ENCODE data around the gene E2F6.

The E2F6 gene, protein sequence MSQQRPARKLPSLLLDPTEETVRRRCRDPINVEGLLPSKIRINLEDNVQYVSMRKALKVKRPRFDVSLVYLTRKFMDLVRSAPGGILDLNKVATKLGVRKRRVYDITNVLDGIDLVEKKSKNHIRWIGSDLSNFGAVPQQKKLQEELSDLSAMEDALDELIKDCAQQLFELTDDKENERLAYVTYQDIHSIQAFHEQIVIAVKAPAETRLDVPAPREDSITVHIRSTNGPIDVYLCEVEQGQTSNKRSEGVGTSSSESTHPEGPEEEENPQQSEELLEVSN

DNA sequence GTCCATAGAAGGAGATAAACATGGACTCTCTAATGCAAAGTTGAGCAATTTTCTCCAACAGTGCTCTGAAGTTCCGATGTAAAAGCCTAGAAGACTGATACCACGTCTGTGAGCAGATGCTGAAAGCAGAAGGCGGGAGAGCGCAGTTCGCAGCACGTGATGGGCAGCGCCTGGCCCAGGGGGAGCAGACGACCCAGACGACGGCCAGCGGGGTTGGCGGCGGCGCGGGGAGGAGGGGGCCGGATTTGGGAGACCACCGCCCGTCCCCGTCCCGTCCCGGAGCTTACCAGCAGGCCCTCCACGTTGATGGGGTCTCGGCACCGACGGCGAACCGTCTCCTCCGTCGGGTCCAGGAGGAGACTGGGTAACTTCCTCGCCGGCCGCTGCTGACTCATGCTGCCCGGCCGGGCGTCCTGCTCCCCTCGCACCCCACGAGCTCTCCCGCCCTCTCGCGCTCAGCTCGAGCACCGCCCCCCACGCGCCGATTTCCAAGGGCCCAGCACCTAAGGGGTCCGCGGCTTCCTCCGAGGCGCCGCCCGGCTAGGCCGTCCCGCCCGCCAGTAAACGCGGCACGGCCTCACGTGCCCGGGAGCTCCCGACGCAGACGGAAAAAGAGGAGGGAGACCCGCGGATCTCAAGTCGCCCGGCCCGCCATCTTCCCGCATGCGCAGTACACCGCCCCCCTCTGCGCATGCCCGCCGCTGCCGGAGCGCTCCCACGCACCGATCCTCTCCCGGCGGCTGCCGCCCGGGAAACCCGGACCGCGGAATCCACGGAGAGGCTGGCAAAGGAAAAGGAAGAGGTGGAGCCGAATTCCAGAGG lies at the start of gene E2F6:
TSS of gene E2F6 (minus strand) at position 677 of the 822 bp plus-strand sequence. CDS start at position 395, 282 bp downstream.
- peak; percentile 82 for DNase-seq

DNA sequence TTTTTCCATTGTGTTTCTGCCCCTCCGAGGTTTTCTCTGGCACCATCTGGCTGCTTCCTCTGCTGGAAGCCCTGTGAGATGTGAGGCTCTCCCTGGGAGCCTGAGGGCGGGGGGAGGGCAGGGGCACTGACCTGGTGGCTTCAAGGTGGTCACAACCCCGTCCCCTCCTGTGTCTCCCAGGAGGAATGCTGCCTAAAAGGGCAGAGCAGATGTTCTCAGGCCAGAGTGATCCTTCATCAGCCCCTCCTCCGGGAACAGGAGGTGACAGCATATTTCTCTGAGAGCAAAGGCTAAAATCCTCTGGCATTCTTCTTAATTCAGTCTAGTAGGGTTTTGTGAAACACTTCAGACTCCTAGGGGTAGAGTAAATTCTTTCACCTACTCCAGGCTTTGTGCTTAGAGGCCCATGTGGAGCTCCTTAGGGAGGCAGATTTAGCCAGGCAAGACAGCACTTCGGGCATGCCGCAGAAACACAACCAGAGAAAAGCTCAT lies 49.6 kb upstream of the E2F6 start:
- DNase-seq, result no peak

DNA sequence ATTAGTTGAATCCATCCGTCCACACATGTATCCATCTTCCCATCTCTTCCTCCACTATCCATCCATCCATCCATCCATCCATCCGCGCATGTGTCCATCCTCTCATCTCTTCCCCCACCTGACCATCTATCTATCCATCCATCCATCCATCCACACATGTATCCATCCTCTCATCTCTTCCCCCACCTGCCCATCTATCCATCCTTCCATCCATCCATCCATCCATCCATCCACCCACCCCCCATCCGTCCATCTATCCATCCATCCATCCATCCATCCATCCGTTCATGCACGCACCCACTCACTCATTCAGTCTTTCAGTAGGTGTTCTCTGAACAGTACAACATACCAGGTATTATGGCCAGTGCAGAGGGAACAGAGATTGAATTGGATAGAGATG lies 48.9 kb upstream of the E2F6 start:
- no peak for DNase-seq

DNA sequence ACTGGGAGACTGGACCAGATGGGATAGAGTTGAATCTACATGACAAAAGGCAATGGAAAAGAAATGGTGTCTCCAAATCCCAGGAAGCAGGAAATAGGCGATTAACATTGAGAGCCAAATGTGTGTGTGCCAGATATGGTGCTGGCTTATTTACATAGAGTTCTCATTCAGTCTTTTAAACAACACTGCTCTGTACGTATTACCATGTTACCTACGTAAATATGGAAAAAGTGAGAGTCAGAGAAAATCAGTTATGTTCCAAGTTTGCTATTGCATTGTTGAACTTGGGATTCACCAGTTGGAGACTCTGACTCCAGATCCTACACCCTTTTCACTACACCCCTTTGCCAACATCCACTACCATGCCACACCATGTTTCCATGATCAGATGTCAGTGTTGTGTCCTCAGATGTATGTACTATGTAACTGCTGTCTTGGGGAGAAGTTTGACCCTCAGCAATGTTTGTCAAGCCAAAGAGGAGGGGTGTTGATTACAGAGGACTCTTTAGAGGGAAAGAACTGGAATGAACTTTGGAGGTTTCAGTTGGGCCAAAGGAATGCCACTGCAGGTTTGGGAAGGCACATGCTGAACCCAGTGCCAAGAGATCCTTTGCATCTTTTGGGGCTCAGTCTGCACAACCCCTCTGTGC lies 48.2 kb upstream of the E2F6 start:
- DNase-seq, result no peak

DNA sequence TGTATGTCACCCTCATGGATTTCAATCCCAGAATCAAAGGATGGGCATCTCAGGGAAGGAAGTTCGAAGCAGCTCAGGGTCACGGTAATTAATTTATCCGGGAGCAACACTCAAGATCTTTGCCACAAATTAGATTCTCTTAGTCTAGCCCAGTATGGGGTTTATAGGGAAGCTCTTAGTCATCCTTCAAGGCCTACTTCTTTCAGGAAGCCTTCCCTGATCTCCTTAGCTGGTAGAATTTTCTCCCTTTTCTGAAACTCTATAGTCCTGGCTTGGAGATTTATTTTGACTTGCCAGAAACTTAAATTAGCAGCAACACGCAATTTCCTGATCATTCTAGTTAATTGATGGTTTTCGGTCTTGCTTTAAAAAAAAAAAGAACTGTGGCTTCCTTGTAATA lies 47.4 kb upstream of the E2F6 start:
- no peak for DNase-seq

DNA sequence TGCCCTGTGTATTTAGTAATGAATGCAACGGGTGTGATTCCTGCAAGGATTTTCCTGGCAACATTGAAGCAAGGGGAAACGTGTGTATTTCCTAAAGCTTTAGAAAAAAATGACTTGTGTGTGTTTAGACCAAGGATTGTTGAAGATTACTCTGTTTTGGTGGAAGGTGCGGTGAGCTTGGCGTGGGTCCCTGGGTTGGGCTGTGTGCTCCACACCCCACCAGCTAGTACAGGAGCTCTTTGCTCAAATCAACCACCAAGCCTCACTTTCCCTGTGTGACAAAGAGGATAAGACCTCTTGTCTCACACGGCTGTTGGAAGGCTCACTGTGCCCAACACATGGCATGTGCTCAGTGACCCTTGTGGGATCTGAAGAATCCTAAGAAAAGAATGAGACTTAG lies 46.5 kb upstream of the E2F6 start:
- DNase-seq, result no peak

DNA sequence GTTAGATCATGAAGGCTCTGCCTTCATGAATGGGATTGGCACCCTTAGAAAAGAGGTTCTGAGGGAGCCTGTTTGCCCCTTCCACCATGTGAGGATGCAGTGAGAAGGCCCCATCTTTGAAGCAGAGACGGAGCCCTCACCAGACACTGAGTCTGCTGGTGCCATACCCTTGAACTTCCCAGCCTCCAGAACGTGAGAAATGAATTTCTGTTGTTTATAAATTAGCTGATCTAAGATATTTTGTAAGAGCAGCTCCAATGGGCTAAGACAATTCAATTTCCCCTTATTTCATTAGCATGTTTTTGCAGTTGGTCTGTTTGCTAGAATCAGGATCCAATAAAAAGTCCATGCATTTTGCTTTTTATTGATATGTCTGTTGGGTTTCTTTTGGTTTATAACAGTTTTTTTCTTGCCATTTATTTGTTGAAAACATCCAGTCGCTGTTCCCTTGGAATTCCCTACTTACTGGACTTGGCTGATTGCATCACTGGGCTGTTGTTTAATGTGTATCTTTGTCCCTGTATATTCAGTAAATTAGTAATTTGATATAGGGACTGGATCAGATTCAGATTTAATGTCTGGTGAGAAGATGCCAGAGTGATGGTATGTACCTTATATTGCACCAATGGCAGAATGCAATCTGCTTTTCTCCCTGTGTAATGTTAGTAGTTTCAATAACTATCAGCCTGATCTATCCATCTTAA lies 43.8 kb upstream of the E2F6 start:
- no peak for DNase-seq

DNA sequence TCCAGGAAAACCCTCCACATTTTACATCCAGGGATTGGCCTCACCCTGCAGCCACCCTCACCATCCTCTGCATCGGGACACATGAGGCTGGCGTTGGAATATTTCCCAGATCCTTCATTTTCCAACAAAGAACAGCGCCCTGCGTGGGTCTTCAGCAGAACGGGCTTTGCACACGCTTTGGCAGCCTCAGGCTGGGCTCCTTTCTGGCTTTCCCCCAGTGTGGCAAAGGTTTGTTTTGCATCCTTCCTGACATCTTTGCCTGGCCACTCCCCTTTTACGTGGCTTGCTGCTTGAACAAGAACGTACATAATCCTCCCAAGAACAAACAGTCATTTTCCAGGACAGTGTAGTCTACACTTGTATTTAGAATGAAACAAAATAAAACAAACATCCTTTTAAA lies 42.3 kb upstream of the E2F6 start:
- no peak for DNase-seq

DNA sequence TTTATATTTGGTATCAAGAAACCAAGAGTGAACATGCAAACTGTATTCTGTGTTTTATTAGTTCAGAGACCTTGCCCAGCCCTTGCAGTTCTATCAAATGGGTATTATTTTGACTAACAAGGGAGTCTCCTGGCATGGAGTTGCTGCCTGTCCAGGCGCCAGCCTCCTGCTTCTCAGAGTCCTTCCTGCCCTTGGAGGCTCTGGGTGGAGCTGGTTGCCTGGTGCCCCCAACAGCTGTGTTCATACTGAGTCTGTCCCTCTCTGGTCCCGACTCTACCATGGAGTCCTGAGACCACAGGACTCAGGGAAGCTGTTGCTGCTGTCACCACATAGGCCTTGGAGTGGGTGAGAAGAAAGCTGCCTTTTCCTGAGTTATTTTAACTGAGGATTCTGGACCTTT lies 41.6 kb upstream of the E2F6 start:
- no peak for DNase-seq

DNA sequence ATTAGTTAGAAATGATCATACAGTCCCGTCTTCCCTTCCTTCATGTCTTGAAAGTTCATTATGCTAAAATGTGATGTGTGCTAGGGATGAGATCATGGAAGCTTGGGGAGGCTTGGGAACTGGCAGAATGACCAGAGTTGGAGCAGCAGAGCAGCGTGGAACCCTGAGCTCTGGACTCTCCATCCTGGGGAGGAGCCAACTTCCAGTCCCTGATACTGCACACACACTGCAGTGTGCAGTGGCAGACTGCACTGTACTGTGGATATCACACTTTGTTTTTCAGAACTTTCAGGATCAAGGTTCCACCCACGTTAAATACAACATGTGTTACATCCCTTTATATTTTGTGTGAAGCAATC lies 40.6 kb upstream of the E2F6 start:
- DNase-seq, result no peak

DNA sequence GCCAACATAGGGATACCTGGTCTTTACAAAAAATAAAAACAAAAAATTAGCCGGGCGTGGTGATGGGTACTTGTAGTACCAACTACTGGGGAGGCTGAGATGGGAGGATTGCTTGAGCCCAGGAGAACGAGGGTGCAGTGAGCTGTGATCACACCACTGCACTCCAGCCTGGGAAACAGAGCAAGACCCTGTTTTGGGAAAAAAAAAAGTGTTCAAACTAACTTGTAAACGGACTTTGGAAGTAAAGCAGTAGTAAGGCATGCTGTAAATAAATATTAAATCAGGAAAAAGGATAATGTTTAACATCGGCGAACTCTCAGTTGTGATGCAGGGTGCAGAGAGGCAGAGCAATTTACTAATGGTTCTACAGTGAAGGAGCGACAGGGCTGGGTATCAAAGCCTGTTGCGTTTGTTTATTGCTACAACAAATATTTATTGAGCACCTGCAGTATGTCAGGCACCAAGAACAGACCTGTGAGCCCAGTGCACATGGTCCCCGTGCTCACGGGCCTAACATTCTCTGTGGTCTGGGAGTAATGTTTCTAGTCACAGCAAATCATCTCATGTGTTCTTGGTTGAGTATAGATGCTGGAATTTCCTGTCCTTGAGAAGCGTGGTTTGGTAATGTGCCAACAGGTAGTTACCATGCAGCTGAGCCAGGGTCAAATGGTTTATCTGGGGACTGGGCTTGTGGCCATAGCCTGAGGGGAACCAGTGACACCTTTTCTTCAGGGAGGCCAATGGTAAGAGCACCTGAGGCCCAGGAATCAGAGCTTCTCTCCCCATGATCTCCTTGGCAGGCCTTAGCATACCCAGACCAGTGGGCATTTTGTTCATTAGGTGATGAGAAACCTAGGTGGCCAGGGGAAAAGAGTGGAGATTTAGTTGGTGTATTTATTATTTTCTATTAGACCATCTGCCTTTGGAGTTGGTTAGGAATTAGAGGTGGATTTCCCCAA lies 40.0 kb upstream of the E2F6 start:
- no peak for DNase-seq

DNA sequence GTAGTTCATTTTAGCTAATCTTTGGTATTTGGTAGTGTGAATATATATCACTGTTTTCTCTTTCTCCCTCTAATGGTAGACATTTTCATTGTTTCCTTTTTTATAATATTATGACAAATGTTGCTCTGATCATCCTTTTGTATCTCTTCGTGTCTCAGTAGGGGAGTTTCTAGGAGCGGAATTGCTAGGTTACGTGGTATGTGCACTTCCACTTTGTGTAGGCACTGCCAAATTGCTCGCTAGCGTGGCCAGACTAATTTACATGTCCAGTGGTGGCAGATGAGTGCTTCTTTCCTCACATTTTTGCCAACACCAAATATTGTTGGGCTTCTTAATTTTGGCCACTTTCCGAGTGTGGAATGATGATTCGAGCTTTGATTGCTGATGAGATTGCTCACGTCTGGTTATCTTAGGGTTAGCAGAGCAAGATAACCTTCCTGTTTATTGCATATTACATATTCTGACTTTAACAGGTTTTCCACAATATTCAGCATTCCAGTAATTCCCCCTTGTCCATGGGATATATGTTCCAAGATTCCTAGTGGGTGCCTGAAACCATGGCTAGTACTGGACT lies 37.5 kb upstream of the E2F6 start:
- no peak for DNase-seq

DNA sequence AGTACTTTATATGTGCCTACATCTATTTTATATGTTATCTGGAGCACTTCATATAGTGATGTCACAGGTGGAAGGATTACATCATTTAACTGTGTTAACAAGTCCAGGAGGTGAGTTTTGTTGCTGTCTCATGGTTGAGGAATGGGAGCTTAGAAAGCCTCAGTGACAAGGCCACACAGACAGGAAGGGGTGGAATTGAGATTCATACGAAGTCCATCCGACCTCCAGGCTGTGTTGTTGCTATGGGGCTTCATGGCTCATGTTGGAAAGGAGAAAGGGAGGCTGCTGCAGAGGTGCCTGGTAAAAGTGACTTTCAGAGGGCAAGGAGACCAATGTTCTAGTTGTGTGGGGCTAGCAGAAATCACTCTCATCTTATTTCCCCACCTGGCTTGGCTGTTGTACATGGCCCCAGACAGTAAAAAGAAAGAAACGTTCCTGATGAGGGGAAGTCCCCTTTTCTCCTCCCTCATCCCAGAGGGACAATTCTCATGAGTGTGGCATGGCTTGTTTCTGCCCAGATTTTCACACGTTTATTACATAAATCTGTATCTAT lies 36.9 kb upstream of the E2F6 start:
- no peak for DNase-seq

DNA sequence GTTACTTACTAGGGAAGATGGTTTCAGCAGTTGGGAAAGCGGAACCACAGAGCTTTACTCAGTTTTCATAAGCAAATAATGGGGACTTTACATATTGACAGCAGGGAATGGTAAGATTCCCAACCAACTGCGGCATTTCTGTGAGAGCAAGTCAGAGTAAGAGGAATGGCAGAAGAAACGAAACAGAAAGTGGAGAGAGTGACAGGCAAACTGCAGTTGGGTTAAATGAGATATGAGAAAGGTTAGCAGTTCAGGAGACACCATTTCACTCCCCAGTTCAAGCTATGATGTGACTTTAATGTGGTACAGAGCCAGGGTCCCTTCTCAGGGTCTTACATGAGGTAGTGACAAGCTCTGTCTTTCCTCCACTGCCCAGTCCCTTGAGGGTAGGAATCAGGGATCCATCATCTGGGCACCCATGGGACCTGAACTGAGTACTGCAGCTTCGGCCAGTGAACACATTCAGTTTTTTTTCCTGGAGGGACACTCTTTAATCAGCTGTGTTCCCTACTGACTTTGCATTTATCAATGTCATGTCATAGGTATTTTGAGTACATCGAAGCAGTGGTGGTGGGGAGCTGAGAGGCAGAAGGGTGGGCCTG lies 34.8 kb upstream of the E2F6 start:
- no peak for DNase-seq

DNA sequence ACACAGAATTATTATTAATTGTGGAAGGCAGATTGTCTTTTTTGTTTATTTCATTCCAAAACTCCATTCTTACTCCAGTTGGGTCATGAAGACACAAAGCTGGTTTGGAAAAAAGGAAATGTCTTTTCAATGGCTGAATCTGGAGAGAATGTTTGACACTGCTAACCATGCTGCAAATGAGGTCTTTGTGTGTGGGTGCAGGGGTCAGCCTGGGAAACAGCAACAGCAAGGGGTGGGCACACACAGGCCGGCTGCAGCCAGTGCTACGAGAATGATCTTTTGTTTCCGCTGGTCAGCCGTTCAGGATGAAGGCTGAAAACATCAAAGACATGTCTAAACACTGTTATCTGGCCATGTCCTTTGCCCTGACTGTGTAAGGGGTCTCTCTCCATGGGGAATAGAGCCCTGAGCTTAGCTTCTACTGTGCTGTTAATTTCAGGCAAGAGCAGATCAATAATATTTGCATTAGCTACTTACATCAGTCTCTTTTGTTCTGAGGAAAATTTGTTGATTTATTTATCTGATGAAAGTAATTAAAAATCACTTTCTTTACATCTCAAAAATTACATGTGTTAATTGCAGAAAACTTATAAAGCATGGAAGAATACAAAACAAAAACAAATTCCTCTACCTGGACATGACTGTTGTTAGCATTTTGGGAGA lies 33.3 kb upstream of the E2F6 start:
- no peak for DNase-seq

DNA sequence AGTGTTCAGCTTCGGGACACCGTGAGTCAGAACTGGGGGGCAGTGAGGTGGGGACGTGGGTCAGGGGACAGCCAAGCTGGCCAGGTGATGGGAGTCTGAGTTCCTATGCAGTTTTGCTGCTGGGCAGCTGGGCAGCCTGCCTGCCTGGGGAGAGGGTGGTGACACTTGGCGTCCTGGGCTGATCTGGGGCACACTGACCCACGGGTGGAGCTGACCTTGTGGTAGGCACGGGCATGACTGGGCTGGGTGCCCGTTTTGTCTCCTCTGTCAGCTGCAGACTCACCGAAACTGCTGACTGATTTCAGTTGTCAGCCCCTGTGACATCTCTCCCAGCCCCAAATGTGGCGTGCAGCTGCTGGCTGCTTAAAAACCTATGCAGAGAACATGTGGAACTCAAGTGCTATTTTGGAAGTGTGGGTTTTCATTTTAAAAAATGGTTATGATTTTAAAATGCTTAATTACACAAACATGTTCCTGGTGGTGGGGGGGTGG lies 32.6 kb upstream of the E2F6 start:
- DNase-seq, result no peak

DNA sequence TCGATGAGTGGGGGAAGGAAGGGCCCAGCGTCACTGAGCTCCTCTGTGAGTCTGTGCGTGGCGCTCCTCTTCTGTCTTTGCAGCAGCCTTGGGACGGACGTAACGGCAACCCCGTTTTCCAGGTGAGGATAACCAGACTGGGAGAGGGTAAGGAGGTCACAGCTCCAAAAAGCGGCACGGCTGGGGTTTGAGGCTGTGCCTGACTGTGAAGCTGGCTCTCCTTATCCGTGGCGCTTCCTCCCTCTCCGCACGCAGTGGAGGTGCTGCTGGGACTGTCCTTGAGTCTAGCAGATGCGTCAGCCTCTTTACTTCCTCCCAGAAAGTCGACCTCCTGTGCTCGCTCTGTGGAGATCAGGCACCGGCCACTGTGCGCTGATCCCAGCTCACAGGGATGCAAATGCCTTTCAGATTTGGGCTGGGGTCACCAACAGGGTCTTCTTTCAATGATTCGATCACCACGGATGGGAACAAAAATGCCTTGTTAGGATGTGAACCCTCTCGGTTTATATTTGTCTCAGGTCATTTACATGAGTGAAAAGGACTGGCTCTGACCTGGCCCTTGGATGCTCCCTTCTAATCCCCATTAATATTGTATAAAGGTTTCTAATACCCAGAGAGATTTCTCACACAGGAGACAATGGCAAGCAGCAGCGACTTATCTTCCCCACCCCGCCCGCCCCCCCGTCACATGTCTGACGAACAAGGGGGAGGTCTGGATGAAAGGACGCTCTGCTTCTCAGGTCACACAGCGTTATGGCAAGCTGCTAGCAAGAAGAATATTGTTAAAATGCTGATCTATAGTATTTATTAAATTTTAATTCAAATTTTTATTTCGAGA lies 30.1 kb upstream of the E2F6 start:
- no peak for DNase-seq

DNA sequence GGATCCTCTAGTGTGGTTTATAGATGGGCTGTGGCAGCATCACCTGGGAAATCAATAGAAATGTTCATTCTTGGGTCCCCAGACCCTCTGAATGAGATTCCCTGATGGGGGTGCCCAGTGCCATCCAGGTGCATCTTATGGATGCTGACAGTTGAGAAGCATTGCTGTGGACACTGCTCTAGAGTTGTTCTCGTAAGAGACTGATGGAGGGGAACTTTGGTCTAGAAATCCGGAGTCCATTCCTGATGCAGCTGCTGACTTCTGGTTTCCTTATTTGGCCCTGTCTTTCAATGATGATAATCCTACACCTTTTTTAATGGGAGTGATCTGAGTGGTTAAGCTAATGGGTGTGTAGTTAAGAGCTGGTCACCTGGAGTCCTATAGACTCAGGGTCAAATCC lies 28.3 kb upstream of the E2F6 start:
- DNase-seq, result no peak

DNA sequence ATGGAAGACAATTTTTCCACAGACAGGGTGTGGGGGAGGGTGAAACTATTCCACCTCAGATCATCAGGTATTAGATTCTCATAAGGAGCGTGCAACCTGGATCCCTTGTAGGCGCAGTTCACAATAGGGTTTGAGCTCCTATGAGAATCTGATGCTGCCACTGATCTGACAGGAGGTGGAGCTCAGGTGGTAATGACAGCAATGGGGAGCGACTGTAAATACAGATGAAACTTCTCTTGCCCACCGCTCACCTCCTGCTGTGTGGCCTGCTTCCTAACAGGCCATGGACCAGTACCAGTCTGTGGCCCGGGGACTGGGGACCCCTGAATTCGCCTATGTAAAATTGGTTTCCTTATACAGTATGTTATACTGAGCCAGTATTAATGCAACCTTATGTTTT lies 27.3 kb upstream of the E2F6 start:
- DNase-seq, result no peak
